Liver (tissue), 9 donors: ENCODE results near the gene GPR4. TPM values are rescaled to one million over a fixed set of nuclear protein-coding genes. Genes with fewer than 3 reads are reported as not detected.

Experiments
- DNase-seq: peaks from one replicate; pipeline ENCODE4 v3.0.0-alpha.2; 2017; ENCODE audit warnings: low spot score
- H3K27ac ChIP-seq, 2 donors: one replicate each; pipeline ENCODE4 v1.7.0; 2013; ENCODE audit warnings: inconsistent platforms in 2 of 2, low read length in 2 of 2, control low read depth in 1 of 2, low read depth in 1 of 2, mild to moderate bottlenecking in 1 of 2
- H3K27me3 ChIP-seq, 4 donors: one replicate each; pipeline versions ENCODE4 v1.6.1 to v1.7.0; 2013; ENCODE audit warnings: low read length in 3 of 4, inconsistent platforms in 1 of 4, mild to moderate bottlenecking in 1 of 4, moderate library complexity in 1 of 4; ENCODE audit not compliant: control insufficient read depth in 4 of 4, insufficient read depth in 4 of 4
- H3K36me3 ChIP-seq, 4 donors: one replicate each; pipeline versions ENCODE4 v1.6.1 to v1.7.0; 2013; ENCODE audit warnings: low read length in 3 of 4, mild to moderate bottlenecking in 3 of 4, low read depth in 1 of 4, moderate library complexity in 1 of 4; ENCODE audit not compliant: control insufficient read depth in 4 of 4, insufficient read depth in 3 of 4
- H3K4me1 ChIP-seq, 4 donors: one replicate each; pipeline versions ENCODE4 v1.6.1 to v1.7.0; 2013; ENCODE audit warnings: low read length in 3 of 4, mild to moderate bottlenecking in 3 of 4, moderate library complexity in 1 of 4; ENCODE audit not compliant: control insufficient read depth in 4 of 4, insufficient read depth in 4 of 4
- H3K4me3 ChIP-seq, 3 donors: one replicate each; pipeline versions ENCODE4 v1.6.1 to v1.7.0; 2013; ENCODE audit warnings: low read length in 3 of 3, control low read depth in 1 of 3, low read depth in 1 of 3, mild to moderate bottlenecking in 1 of 3
- H3K9ac ChIP-seq, 2 donors: one replicate each; pipeline ENCODE4 v1.7.0; 2013; ENCODE audit warnings: low read length in 2 of 2, mild to moderate bottlenecking in 2 of 2, moderate library complexity in 2 of 2, control low read depth in 1 of 2, low read depth in 1 of 2
- H3K9me3 ChIP-seq, 4 donors: one replicate each; pipeline versions ENCODE4 v1.6.1 to v1.7.0; 2013; ENCODE audit warnings: low read length in 3 of 4; ENCODE audit not compliant: control insufficient read depth in 4 of 4
- ATF3 ChIP-seq: IDR thresholded peaks from 2 replicates; pipeline ENCODE4 v1.6.1; 2016; ENCODE audit warnings: antibody characterized with exemption
- CTCF ChIP-seq: fragments of 150-350 bp; IDR thresholded peaks from 2 replicates; pipeline ENCODE4 v1.5.1; 2017; ENCODE audit warnings: improper control_type of control experiment, low read depth, low read length; ENCODE audit not compliant: missing input control
- EGR1 ChIP-seq, 2 donors: IDR thresholded peaks; 2 replicates each; pipeline ENCODE4 v1.6.1; 2016 to 2018; ENCODE audit warnings: antibody characterized with exemption in 2 of 2, low read depth in 2 of 2
- FOXA1 ChIP-seq: IDR thresholded peaks from 2 replicates; pipeline ENCODE4 v1.6.1; 2016; ENCODE audit warnings: antibody characterized with exemption
- FOXA2 ChIP-seq: IDR thresholded peaks from 2 replicates; pipeline ENCODE4 v1.6.1; 2016; ENCODE audit warnings: antibody characterized with exemption
- GABPA ChIP-seq, 2 donors: IDR thresholded peaks in 1 of 2; conservative IDR thresholded peaks in 1 of 2; 2 replicates each; pipeline ENCODE4 v1.6.1; 2016; ENCODE audit warnings: antibody characterized with exemption in 2 of 2, mild to moderate bottlenecking in 1 of 2, moderate library complexity in 1 of 2
- HNF4A ChIP-seq, 2 donors: conservative IDR thresholded peaks; 2 replicates each; pipeline ENCODE4 v1.6.1; 2016; ENCODE audit warnings: antibody characterized with exemption in 2 of 2, mild to moderate bottlenecking in 2 of 2
- HNF4G ChIP-seq: IDR thresholded peaks from 2 replicates; pipeline ENCODE4 v1.6.1; 2016; ENCODE audit warnings: antibody characterized with exemption
- JUND ChIP-seq, 2 donors: IDR thresholded peaks; 2 replicates each; pipeline ENCODE4 v1.6.1; 2016; ENCODE audit warnings: antibody characterized with exemption in 2 of 2
- MAX ChIP-seq: IDR thresholded peaks from 2 replicates; pipeline ENCODE4 v1.6.1; 2016; ENCODE audit warnings: antibody characterized with exemption
- NR2F2 ChIP-seq: IDR thresholded peaks from 2 replicates; pipeline ENCODE4 v1.6.1; 2016; ENCODE audit warnings: antibody characterized with exemption
- RAD21 ChIP-seq, 2 donors: IDR thresholded peaks; 2 replicates each; pipeline ENCODE4 v1.6.1; 2016; ENCODE audit warnings: antibody characterized with exemption in 2 of 2, mild to moderate bottlenecking in 2 of 2
- REST ChIP-seq: IDR thresholded peaks from 2 replicates; pipeline ENCODE4 v1.6.1; 2016; ENCODE audit warnings: antibody characterized with exemption, mild to moderate bottlenecking
- RXRA ChIP-seq, 2 donors: IDR thresholded peaks; 2 replicates each; pipeline ENCODE4 v1.6.1; 2017 to 2018; ENCODE audit warnings: antibody characterized with exemption in 2 of 2, mild to moderate bottlenecking in 1 of 2
- SP1 ChIP-seq: IDR thresholded peaks from 2 replicates; pipeline ENCODE4 v1.6.1; 2018; ENCODE audit warnings: antibody characterized with exemption, mild to moderate bottlenecking
- TAF1 ChIP-seq: conservative IDR thresholded peaks from 2 replicates; pipeline ENCODE4 v1.6.1; 2016; ENCODE audit warnings: antibody characterized with exemption, mild to moderate bottlenecking
- YY1 ChIP-seq: IDR thresholded peaks from 2 replicates; pipeline ENCODE4 v1.6.1; 2016; ENCODE audit warnings: antibody characterized with exemption, mild to moderate bottlenecking
- ZBTB33 ChIP-seq: IDR thresholded peaks from 2 replicates; pipeline ENCODE4 v1.6.1; 2016; ENCODE audit warnings: antibody characterized with exemption
- WGBS: extraction: QIAGEN DNeasy Blood & Tissue Kit; methylation state at CpG from one replicate; pipeline ENCODE4 v1.1.7; 2013; 5-methylcytosine and 5-hydroxymethylcytosine counted together
- polyA plus RNA-seq, 2 donors: library from polyadenylated mRNA; stranded (reverse) in 1 of 2; unstranded in 1 of 2; fragments of 200-250 nt in 1 of 2; fragments of >200 nt in 1 of 2; fragmentation: Nextera tagmentation in 1 of 2; extraction: Ambion mirVana in 1 of 2; gene quantifications; one replicate each; pipeline versions ENCODE4 v1.2.1 to v1.2.3, GENCODE V29; 2013 to 2015
- total RNA-seq, 2 donors: library from RNA; depleted of rRNA; stranded (reverse); fragments of >200 nt; gene quantifications; one replicate each; pipeline ENCODE4 v1.2.3, GENCODE V29; 2014
- donor health status: healthy.
- donor health status: healthy.
- donor health status: healthy.
- donor health status: healthy.
- donor health status: healthy.

Gene GPR4
- total and polyA plus RNA-seq, 4 donors, result 0.37 to 1.9 (median 0.97) TPM

GRCh38 chr19:45608948-45609347 is 6.9 kb upstream of the GPR4 start:
- Histone ChIP-seq H3K36me3 (peaks cover 0 to 11% (median 6%) of the 10 kb centered on the region in 4 donors), H3K9me3 (no peaks in the 10 kb centered on the region), H3K27ac (no peak overlapping the region), H3K27me3 (no peaks in the 10 kb centered on the region), H3K4me3 (no peak overlapping the region), H3K9ac (no peak overlapping the region), H3K4me1 (peaks cover 0 to 8% (median 3%) of the 10 kb centered on the region in 4 donors)
- TF ChIP-seq JUND (IDR thresholded peaks at IDR 0.05), result no peak
- no peak for TF ChIP-seq YY1
- no peak for TF ChIP-seq MAX
- no peak for TF ChIP-seq SP1
- TF ChIP-seq ATF3, result no peak
- TF ChIP-seq GABPA (IDR thresholded peaks at IDR 0.05 in 1 of 2, conservative IDR thresholded peaks at IDR 0.05 in 1 of 2), result no peak
- TF ChIP-seq REST, result no peak
- no peak for TF ChIP-seq HNF4A (conservative IDR thresholded peaks at IDR 0.05)
- no peak for TF ChIP-seq FOXA2
- no peak for TF ChIP-seq HNF4G
- no peak for TF ChIP-seq ZBTB33
- no peak for TF ChIP-seq RAD21 (IDR thresholded peaks at IDR 0.05)
- TF ChIP-seq CTCF, result no peak
- no peak for TF ChIP-seq RXRA (IDR thresholded peaks at IDR 0.05)
- no peak for TF ChIP-seq TAF1
- TF ChIP-seq EGR1 (IDR thresholded peaks at IDR 0.05; ENCODE audit: low read depth in 2 of 2), result no peak
- no peak for TF ChIP-seq FOXA1
- no peak for TF ChIP-seq NR2F2
- WGBS, result 94% methylated on average over 6 of the region's 6 CpGs
- no peak for DNase-seq
